GM12873 (cell line): Measurements from ENCODE around the gene KLF5.

Experiments used
- CTCF ChIP-seq: IDR thresholded peaks from 2 replicates; pipeline ENCODE4 v1.5.1; 2012; ENCODE audit warnings: low read depth, mild to moderate bottlenecking, moderate library complexity, low read length, control low read depth; ENCODE audit not compliant: insufficient read depth; ENCODE audit errors: missing control alignments

Gene KLF5

GRCh38 chr13:73061473-73061872, 2.7 kb downstream of the KLF5 start:
- TF ChIP-seq CTCF: no peak

- TF ChIP-seq CTCF: no peak
These were observed 3.1 kb downstream of the KLF5 start for GRCh38 chr13:73061876-73062275.

- TF ChIP-seq CTCF: no peak
These were observed 3.7 kb downstream of the KLF5 start for GRCh38 chr13:73062468-73062867.

GRCh38 chr13:73063166-73063565, 4.4 kb downstream of the KLF5 start:
- no peak for TF ChIP-seq CTCF

- no peak for TF ChIP-seq CTCF
These were observed 6.2 kb downstream of the KLF5 start for GRCh38 chr13:73065036-73065435.

- no peak for TF ChIP-seq CTCF
These were observed 7.0 kb downstream of the KLF5 start for GRCh38 chr13:73065665-73066340.

GRCh38 chr13:73069206-73069805, 10.5 kb downstream of the KLF5 start:
- no peak for TF ChIP-seq CTCF
